Cortex of kidney (tissue), 1 donor: ENCODE data around the gene TRPM3.

Experiments
- DNase-seq: peaks from one replicate; lab custom pipeline; 2025; lab: John Stamatoyannopoulos, UW

Gene TRPM3

DNA sequence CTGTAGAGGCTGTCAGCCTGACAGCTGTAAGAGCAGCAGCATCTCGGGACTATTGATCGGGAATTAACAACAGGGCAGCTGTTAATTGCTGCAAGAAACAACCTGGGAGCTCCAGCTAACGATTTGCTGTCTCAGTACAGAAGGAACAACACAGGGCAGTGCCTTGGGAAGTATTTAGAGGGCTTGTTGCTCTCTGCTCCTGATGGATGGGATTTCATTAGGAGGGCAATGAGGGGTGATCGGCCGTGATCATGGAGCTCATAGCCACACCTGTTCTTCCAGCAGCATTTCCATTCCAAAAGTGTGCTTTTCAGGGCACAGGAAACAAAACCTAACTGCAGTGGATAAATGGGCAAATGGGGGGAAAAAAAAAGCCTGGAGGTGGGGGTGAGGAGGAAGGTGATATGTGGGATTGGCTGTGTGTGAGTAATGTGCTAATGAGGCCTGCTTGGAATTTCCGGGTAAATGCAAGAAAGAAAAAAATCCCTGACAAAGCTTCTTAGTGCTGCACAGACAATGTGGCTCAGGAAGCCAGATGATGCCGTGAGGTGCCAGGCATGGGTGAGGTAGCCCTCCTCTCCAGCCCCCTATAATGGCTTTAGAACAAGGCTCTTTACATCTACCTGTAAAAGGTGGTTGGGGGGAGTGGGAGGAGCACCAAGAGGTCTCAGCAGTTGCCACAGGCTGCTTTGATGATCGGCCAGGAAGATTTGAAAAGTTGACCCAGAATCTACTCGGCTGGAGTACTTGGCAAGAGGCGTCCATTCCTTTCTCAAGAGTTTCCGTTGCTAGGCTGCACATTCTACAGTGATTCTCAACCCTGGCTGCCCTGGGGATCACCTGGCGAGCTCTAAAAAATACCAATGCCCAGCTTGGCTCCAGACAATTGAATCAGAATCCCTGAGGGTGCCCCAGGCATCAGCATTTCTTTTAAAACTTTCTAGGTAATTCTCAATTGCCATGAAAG, 567.4 kb downstream of the TRPM3 start:
- no peak for DNase-seq

DNA sequence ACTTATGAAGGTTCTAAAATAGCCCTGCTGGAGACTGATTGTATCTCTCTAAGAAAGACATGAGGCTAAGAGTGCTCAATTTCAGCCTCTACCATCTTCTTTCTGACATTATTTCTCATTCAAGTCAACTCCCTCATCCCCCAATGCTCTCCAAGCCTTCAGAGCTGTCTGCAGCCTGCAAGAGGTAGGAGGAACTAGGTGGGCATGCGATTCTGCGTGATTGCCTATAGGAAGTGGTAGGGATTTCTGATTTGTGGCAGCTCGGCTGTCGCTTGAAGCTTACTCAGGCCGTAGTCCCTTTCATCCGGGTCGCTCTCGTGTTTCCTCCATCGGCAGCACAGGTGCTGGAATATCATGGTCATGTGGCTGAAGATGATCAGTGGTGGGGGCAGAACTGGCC, 568.9 kb downstream of the TRPM3 start:
- no peak for DNase-seq

DNA sequence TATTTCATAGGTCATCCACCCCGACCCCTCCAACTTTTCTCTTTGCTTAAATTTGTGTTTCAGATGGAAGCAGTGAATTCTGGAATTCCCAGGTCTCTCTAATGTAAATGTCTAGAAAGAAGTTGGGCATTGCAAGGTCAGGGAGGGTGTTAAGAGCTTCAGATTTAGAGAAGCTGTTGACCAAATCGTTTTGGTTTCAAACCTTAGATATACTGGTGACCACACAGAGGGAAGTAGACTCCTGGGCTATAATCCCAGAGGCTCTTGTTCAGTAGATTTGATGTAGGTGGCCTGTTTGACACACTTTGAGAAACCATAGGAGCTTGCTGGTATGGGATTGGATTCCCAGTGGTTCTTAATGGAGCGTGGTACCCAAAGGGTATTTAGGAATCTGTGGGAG, 569.6 kb downstream of the TRPM3 start:
- DNase-seq: no peak

DNA sequence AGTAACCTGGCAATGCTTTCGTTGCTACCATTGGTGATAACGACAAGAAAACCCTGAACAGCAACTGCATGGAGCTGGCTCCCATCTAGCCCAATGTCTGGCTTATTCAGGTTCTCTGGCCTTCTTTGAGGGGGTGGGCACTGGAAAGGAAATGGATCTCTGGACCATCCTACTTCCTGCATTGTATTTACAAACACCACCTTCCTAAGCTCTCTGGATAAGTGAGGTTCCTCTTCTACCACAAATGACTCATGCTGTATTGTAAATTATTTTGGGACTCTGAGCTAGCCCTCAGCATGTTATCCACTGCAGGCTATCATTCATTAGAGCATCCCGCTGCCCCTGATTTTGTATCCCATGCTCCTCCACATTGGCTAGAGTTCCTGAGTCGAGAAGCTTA, 570.0 kb downstream of the TRPM3 start:
- no peak for DNase-seq

DNA sequence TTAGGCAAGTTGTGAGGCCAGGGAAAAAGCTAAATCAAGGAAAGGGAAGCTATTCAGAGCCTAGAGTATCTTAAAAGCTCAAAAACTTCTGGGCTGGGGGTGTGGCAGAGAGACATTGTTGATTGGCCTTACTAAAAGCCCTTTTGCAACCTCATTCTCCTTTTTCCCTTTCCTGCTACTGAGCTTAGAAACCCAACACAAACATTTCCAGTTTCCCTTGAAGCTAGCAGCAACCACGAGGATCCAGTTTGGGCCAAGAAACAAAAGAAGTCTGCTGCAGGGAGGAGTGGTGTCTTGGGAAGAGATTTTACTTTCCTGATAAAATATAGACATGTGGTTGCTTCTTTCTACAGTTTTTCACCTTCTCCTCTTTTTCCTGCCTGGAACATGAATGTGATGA, 571.5 kb downstream of the TRPM3 start:
- no peak for DNase-seq

DNA sequence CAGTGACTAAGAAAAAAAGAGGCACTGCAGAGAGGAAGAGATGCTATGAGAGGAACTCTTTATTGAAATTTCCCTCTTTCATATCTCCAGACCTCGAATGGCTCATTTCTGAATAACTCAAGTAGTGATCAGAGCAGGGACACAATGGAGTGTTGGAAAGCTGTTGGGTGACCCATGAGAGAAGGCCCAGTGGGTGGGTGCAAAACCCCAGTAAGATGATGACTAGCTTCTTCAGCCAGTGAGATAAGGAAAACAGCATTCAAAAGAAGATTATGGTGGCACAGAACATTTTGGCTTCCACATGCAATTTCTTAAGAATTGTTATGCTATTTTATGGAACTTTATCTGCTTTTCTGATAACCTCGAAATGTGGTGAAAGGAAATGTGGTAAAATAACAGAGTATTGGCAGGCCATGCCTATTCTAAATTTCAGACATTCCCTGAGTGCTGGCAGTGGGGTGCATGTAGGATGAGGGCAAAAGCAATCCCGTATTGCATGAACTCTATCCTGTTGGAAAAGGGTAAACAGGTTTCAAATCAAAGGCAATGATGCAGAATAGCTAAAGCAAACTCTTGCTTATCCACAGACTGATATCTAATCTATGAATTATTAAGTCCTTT, 579.0 kb downstream of the TRPM3 start:
- no peak for DNase-seq

DNA sequence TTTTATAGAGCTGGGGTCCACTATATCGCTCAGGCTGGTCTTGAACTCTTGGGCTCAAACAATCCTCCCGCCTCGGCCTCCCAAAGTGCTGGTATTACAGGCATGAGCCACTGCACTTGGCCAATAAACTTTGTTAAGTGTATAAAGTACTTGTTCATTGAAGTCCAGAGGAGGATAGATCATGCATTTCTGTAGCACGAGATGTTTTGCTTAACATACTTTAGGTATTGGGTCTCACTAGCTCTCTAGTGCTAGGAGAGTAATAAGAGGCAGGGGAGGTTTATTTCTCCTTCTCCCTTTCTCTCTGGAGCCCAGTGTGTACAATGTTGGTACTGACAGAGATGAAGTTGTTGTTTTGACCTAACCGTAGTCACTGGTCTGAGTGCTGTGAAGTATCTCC, 581.4 kb downstream of the TRPM3 start:
- no peak for DNase-seq

DNA sequence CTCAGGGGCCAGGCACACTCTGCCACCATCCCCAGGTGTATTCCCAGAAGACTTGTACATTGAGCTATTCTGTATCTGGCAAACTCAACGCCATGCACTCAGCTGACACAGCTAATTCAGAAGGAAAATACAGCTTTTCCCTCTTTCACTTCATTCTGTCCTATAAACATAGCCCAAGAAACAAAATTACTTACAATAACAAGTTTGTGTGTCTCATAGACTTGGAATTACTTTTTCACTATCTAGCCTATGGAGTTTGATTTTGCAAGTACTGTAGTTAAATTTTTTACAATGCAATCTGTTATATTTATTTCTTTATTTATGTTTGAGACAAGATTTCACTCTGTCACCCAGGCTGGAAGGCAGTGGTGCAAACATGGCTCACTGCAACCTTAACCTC, 581.9 kb downstream of the TRPM3 start:
- DNase-seq: no peak

DNA sequence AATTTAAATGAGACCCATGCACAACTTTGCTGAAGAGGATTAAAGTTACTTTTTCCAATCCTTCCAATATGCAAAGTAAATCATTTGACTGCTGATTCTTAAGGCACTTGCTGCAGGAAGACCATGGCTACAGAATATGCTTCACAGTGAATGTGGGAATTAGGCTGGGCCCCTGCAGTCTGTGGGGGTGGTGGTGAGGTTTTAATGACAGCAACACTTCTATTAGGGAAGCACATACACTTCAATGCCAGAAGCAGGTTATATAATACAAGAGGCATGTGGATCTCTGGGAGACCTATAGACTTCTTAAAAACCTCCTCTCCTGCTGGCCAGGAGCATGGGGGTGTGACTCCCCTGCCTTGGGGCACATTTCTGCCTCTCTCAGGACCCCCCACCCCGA, 582.4 kb downstream of the TRPM3 start:
- no peak for DNase-seq

DNA sequence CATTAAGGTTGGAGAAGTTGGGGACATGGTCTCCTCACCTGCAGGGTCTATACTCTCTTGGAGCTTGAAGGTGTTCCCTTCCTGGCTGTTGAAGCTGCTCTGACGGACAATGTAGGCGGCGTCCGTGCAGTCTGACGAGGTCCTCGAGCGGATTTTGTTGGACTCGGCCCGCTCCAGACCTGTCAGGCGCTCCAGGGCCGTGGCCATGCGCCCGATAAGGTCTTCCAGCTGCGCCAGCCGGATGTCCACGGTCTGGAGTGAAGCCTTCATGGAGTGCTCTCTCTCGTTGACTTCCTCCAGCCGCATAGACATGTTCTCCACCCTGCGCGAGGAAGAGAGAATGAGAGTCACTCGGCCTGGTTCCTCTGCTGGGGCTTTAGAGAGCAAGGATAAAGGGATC, 584.3 kb downstream of the TRPM3 start:
- no peak for DNase-seq

DNA sequence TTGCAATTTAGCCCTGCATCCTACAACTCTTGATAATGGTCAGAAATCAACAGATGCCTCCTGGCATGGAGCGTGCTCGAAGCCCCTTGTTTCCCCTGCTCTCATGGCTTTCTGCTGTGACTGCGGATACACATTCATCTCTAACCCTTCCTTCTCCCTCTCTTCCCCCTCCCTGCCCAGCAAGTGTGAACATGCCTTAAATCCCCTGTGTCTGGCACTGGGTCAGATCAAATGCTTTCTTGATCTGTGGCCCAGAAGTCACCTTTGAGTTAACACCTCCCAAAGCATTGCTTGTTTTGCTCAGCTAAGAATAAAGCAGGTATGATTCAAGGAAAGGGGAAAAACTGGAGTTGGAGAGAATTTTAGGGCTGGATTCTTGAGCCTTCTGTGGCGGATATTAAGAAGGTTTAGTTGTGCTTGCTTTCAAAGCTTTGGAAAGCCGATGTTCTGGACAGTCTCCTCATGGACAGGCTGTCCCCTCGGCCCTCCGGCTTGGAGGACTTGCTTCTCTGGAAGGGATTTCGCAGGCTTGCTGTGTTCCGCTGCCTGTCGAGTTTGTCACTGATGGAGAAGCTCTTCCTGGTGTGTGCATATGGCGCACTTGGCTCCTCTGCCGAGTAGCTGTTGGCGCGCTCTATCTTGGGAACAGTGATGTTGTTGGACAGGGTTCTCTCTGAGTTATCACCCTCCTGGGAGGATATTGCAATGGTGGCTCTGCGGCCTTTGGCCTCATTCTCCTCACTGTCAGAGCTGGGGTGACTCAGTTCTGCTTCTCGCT, 585.7 kb downstream of the TRPM3 start:
- DNase-seq: no peak

DNA sequence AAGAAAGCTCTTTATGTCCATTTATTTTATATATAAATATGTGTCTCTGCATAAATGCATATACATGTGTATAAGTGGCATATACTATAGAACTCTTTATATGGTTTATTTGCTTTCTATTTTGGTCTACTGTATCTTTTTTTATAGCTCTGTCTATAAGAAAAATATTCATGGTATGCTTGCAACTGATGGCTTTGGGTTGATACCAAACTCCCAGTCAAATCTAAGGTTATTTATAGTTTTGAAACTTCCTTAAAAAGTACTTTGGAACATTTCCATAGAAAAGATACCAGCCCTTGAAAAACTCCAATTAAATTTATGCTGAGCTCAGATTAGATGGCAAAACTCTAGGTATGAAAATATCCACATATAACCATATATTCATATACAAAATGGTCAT, 587.0 kb downstream of the TRPM3 start:
- DNase-seq: no peak

DNA sequence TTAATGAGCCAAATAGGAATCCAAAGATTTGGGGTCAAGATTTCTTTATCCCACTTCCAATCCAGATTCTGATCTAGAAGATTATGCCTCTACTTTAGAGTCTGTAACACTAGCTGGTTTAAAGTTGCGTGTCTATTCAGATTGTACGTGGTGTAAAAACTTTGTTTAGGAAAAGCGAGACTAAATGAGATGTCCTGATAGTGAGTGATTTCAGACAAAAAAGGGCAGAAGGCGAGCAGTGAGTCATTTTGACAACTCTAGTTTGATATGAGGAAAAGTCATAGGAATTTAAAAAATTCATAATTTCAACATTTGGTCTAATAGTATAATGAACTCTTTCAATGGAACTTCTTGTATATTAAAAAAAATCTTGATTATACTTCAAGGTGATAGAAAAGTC, 587.4 kb downstream of the TRPM3 start:
- no peak for DNase-seq

DNA sequence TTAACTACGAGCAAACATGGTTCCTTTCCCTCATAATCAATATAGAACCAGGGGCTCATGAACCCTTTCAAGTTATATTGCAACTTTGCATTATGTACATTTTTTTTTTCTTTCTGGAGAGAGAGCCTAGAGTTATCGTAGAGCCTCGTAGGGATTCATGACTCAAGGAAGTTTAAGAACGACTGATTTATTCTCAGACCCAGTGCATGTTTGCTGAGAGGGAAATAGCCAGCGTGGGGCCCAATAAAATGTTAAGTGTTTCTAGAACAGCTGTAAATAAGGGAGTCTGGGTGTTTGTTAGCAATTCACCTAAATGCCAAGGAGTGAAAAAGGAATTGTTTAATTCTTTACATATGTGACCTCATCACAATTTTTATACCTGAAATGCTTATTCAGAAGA, 587.9 kb downstream of the TRPM3 start:
- no peak for DNase-seq

DNA sequence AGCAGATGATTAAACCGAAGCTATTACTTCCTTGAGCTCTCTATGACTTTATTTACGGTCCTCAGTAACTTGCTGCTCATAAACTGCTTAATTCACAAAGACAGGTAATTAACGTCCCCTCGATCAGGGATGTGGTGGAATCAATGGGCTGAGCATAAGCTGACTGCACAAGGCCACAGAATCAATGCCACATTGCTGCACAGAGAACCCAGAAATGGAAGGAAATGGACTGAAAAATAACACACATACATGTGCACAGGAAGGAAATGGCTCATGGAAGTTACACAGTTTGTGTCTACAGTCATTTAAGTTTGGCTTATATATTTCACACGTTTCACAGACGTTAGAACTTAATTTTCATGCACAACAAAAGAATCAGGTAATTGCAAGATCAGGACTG, 588.7 kb downstream of the TRPM3 start:
- no peak for DNase-seq

DNA sequence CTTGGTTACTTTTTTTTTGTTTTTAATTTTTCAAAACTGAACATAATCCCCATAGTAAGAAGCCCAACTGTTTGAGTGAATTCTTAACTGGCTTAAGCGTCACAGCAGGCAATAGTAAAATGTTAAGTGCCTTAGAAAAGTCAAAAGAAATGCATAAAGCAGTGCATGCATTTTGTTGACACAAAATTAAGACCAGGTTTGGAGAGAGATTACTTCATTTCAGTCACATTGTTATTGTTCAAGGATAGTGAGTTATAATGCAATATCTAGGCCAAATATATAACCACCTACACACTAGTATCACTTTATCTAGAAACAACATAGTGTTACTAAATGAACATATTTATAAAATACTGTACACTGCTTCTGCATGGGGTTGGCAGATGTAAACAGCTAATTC, 590.1 kb downstream of the TRPM3 start:
- DNase-seq: no peak

DNA sequence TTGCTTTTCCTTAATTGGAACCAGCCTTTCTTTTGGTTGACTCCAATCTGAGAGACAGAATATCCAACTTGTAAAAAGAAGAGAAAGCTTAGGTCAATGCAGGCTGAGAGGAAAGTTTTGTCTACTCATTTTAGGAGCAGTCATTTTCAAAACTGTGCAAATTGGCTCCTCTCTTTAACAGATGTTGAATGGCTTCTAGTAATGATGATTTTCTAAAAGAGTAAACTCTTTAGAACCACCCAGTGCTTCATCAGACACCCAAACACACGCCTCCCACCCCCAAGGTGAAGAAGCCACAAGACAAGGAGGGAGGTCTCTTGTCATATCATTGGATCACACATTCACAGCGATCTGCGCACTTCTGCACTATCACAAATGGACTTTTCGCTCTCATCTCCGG, 590.7 kb downstream of the TRPM3 start:
- no peak for DNase-seq

DNA sequence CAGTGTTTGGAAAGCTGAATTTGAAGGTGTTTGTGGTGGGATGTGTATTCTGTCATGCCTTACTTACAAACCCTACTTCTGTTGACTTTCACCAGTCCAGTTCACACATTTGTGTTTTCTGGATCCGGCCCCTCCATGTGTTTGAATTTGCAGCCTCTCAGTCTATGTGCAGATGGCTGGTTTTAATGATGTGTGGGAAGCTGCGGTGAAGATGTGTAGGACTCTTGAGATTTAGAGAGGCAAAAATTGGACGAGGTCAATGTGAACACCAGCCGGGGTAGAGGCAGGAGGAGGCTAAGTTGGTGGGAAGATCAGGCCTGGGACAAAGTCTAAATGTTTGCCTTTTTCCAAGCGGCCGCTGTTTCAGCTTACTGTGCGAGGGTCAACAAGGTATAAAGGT, 591.6 kb downstream of the TRPM3 start:
- DNase-seq: no peak

DNA sequence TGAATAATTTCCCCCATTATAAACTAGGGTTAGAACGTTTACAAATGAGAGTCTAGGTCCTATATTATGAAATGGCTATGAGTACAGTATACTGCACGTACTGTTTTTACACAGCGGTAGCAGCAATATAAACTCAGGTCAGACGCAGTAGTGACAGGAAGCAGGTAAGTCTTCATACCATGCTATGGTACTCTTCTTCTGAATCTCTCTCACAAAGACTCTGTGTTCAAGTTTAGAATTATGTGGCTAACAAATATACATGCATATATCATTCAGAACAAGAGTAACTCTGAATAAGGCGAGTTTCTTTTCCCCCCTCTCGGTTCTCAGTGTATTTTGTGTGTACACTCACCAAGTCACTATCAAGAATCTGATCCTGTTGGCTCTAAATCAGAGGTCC, 592.0 kb downstream of the TRPM3 start:
- no peak for DNase-seq

DNA sequence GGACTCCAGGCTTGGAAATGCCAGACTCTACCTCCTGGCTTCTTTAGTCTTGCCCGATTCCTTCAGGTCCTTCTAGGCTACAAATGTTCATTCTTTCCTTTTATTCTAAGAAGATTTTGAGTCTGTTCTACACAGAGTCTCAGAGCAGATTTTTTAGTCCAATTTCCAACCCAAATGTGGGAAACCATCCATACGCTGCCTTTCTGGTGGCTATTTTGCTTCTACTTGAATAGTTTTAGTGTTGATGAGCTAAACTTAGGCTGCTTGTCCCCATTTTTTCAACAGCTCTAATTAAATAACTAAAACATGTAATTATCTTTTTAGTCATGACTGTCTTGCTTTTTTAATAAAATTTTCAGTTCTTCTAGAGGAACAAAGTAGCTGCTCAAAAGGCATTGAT, 594.5 kb downstream of the TRPM3 start:
- no peak for DNase-seq

DNA sequence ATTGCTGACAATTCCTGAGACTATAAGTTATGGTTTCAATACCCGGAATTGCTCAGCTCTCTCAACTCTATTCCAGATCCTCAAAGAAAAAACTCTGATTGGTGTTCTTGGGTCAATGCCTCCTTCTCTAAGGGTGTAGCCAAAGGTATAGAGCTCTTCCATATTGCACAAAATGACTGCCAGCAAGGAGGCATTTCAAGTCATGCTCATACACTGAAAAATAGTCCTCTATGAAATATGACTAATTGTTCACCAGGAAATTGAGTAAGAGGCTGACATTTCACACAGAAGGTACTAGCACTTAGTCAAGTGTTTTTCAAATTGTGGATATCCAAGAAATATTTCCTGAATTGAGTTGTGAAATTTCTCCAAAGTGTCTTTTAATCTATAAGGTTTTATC, 595.9 kb downstream of the TRPM3 start:
- DNase-seq: no peak

DNA sequence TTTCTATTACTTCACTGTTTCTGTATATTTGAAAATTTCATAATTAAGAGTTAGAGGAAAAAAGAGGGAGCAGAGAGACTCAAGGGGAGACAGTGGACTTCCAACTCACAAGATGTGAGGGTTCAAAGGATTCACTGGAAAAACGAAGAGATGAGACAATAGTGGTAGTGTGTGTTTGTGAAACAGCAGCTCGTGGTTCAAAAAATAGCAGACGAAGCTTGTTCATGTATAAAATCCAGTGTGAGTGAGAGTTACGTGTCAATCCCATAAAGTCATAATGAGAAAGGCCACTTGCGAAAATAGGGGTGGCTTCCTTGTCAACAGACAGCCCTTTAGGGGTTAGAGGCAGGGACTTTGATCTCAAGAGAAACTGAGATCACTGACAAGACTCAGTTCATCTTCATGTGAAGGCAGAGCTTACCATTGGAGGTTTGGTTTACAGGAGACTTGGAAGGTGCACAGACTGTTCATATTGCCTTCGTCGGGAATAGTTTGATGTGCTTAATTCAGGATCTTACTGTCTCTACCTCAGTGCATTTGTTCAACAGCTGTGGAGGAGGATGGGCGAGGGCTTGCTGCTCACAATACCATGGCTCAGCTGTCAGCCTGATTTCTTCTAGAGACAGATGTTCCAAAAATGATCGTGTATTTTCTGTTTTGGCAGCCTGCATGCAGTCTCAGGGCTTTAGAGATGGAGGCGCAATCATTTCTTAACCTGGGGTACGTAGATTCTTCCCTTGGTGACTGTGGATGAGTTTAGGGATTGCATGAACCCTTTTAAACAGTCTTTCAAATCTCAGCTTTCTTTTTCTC, 601.3 kb downstream of the TRPM3 start:
- no peak for DNase-seq
